ENCODE measurements around the gene METTL24. TPM values are rescaled to one million over a fixed set of nuclear protein-coding genes. Genes with fewer than 3 reads are reported as not detected.

METTL24 gene
- total and polyA plus RNA-seq, 2 of the 8 experiments (the other 6 are each of a cell fraction or from before 2014, with no cell fraction given) = 0.30 to 0.39 TPM

- no peak overlapping the region for H3K9ac ChIP-seq (replicated peaks in 1 of 4; ENCODE audit: extremely low read depth in 1 of 4, low read depth in 3 of 4, low read length in 3 of 4)
- no peaks in the 10 kb centered on the region for H3K36me3 ChIP-seq (ENCODE audit: control insufficient read depth in 2 of 4, insufficient read depth in 4 of 4, low read length in 3 of 4)
- DNase-seq (ENCODE audit: low read depth in 1 of 2, low spot score in 2 of 2) = no peak
- H4K20me1 ChIP-seq (replicated peaks in 1 of 2; ENCODE audit: control insufficient read depth in 1 of 2, insufficient read depth in 2 of 2, low read length in 2 of 2) = no peaks in the 10 kb centered on the region
- no peak overlapping the region for H2BK5ac ChIP-seq (ENCODE audit: low read depth, low read length)
- no peak overlapping the region for H4K91ac ChIP-seq (replicated peaks; ENCODE audit: insufficient read length, low read length)
- TF ChIP-seq EGR1 (IDR thresholded peaks at IDR 0.05; ENCODE audit: borderline replicate concordance, low read depth, low read length) (no peak), POLR2A (IDR thresholded peaks at IDR 0.05; ENCODE audit: control extremely low read depth in 1 of 2, low read depth in 2 of 2, low read length in 2 of 2) (no peak), NRF1 (IDR thresholded peaks at IDR 0.05; ENCODE audit: low read depth, low read length) (no peak), HDAC6 (IDR thresholded peaks at IDR 0.05; ENCODE audit: low read depth, low read length) (no peak), CBX8 (IDR thresholded peaks at IDR 0.05; ENCODE audit: borderline replicate concordance, low read depth, low read length) (no peak)
- ChIA-PET CTCF (ENCODE audit: partially characterized antibody) (interaction anchor here (0.7 to 2.0 kb wide), 4 partner anchors 14 to 724 kb away, joined by 3 to 7 read pairs (median 4); no protein-coding TSS in a partner anchor), POLR2A (ENCODE audit: partially characterized antibody) (interaction anchor here (1.2 kb wide), 1 partner anchor 10 kb away, joined by 3 read pairs; no protein-coding TSS in a partner anchor)
- H3K79me1 ChIP-seq (ENCODE audit: low read depth, low read length) = no peaks in the 10 kb centered on the region
- no peaks in the 10 kb centered on the region for H3K23me2 ChIP-seq (ENCODE audit: low read depth, low read length)
- H3K4me3 ChIP-seq (ENCODE audit: extremely low read depth in 1 of 4, insufficient read depth in 2 of 4, low read depth in 3 of 4, low read length in 4 of 4) = no peak overlapping the region
- no peak overlapping the region for H3K4me2 ChIP-seq (ENCODE audit: insufficient read depth in 1 of 2, low read depth in 2 of 2, low read length in 2 of 2)
- no peak overlapping the region for H2BK12ac ChIP-seq (ENCODE audit: low read depth, low read length)
- no peak overlapping the region for H3K27ac ChIP-seq (ENCODE audit: low read depth, low read length)
- no peak overlapping the region for H2BK120ac ChIP-seq (replicated peaks; ENCODE audit: low read depth, low read length)
- no peak overlapping the region for H3K18ac ChIP-seq (ENCODE audit: extremely low read depth, low read length)
- no peaks in the 10 kb centered on the region for H3K9me3 ChIP-seq (ENCODE audit: insufficient read depth in 2 of 2, low read depth in 1 of 2, low read length in 1 of 2)
- no peak overlapping the region for H2BK15ac ChIP-seq (ENCODE audit: low read length)
- FAIRE-seq = no peak
- no peaks in the 10 kb centered on the region; a peak in 2 of 7 replicates for H3K4me1 ChIP-seq (replicated peaks in 1 of 4; ENCODE audit: control insufficient read depth in 3 of 4, insufficient read depth in 4 of 4, low read length in 3 of 4)
- no peak overlapping the region for H3K23ac ChIP-seq (ENCODE audit: insufficient read length)
- 100% methylated on average over 1 of the region's 1 CpG; no CpG with 5 or more reads in 1 of the 2 experiments for WGBS, 2 experiments (ENCODE audit: extremely low coverage in 1 of 2, insufficient coverage in 1 of 2, insufficient read length in 1 of 2, insufficient replicate concordance in 2 of 2, low coverage in 1 of 2, low lambda C conversion rate in 2 of 2, missing lambda C conversion rate in 1 of 2)
- H3K79me2 ChIP-seq (ENCODE audit: control insufficient read depth in 1 of 2, insufficient read depth in 2 of 2, low read length in 2 of 2) = no peaks in the 10 kb centered on the region
- H3K27me3 ChIP-seq (replicated peaks in 1 of 4; ENCODE audit: control insufficient read depth in 3 of 4, extremely low read depth in 1 of 4, insufficient read depth in 3 of 4, low read length in 3 of 4) = no peaks in the 10 kb centered on the region
- H2AK5ac ChIP-seq (ENCODE audit: low read depth, low read length) = no peak overlapping the region
- no peak overlapping the region for H2BK20ac ChIP-seq (ENCODE audit: low read length)
- no peak overlapping the region for H3K4ac ChIP-seq (replicated peaks; ENCODE audit: insufficient read length, low read depth, low read length)
- no peak overlapping the region for H4K8ac ChIP-seq (ENCODE audit: extremely low read depth, insufficient read depth, low read length)
- no peak overlapping the region for H3K14ac ChIP-seq (ENCODE audit: insufficient read length)
- H3K56ac ChIP-seq (replicated peaks; ENCODE audit: insufficient read length, low read depth, low read length) = no peak overlapping the region
- H2AFZ ChIP-seq (ENCODE audit: low read length) = no peak overlapping the region
- H4K5ac ChIP-seq (ENCODE audit: insufficient read length, low read depth, low read length) = no peak overlapping the region
Observed at GRCh38 chr6:110317189-110317588, 41.0 kb downstream of the METTL24 start.
